ENCODE data around the gene SLC6A16.

Gene SLC6A16

GRCh38 chr19:49357186-49357585 lies 32.2 kb upstream of the SLC6A16 start:
- 96% methylated on average over 9 of the region's 9 CpGs for WGBS
- no peak for DNase-seq

DNA sequence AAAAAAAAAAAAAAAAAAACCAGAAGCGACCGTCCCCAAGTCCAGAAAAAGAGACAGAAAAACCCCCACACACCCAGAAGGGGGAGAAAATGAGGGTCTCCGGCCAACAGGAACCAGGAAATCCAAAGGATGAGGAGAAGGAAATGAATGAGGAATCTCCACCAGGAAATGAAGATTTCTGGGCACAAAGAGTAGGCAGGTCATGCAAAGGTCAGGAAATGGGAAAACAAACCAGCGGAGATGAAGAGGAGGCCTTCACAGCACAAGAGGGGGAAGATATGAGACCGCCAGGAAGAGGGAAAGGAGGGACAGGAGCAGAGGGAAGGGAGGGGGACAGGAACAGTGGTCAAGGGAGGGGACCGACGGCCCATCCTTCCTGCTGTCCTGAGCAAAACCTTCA lies 31.4 kb upstream of the SLC6A16 start:
- WGBS = 70% methylated on average over 4 of the region's 7 CpGs
- no peak for DNase-seq
- Histone ChIP-seq H3K4ac (ENCODE audit: low read depth in 1 of 2, low read length in 2 of 2) (no peak overlapping the region), H3K79me1 (replicated peaks; ENCODE audit: low read length, poor library complexity, severe bottlenecking) (peaks cover 44% of the 10 kb centered on the region), H3K9me3 (ENCODE audit: control insufficient read depth, low read length) (no peaks in the 10 kb centered on the region), H3K9ac (ENCODE audit: low read length) (no peak overlapping the region), H3K23ac (ENCODE audit: low read length in 2 of 2) (no peak overlapping the region), H4K8ac (ENCODE audit: low read length) (no peak overlapping the region), H2AK5ac (ENCODE audit: low read length, severe bottlenecking) (no peak overlapping the region), H3K36me3 (ENCODE audit: control insufficient read depth in 1 of 2, insufficient read depth in 2 of 2, low read depth in 1 of 2, low read length in 2 of 2) (peaks cover 34 to 81% of the 10 kb centered on the region in 2 experiments), H2AFZ (ENCODE audit: low read depth, low read length) (no peak overlapping the region), H3K14ac (ENCODE audit: low read length in 2 of 2) (peak overlapping the region in 1 of 2 experiments; percentile 42), H3K4me2 (ENCODE audit: low read length, poor library complexity, severe bottlenecking) (no peak overlapping the region), H3K4me1 (ENCODE audit: control insufficient read depth, insufficient read depth, low read depth, low read length) (peaks cover 24% of the 10 kb centered on the region), H4K91ac (ENCODE audit: low read length) (peak overlapping the region; percentile 20), H2BK5ac (ENCODE audit: low read depth, low read length, poor library complexity, severe bottlenecking) (no peak overlapping the region), H3K18ac (ENCODE audit: low read depth in 1 of 2, low read length in 2 of 2) (peak overlapping the region in 1 of 2 experiments; percentile 44), H2BK12ac (ENCODE audit: low read length in 2 of 2) (no peak overlapping the region), H2BK120ac (ENCODE audit: low read depth, low read length) (no peak overlapping the region), H2BK15ac (ENCODE audit: low read depth, poor library complexity, severe bottlenecking) (no peak overlapping the region), H3K27me3 (ENCODE audit: control insufficient read depth in 1 of 2, insufficient read depth in 1 of 2, low read length in 2 of 2) (no peaks in the 10 kb centered on the region), H3K27ac (ENCODE audit: low read length, poor library complexity, severe bottlenecking) (no peak overlapping the region), H3K4me3 (ENCODE audit: insufficient read depth in 1 of 2, low read depth in 1 of 2, low read length in 2 of 2) (no peak overlapping the region)

More at GRCh38 chr19:49357186-49357585, 32.2 kb upstream of the SLC6A16 start:
- H3K27me3 ChIP-seq (ENCODE audit: control insufficient read depth in 1 of 2, insufficient read depth in 1 of 2, low read length in 2 of 2) = no peaks in the 10 kb centered on the region
- peaks cover 41% of the 10 kb centered on the region for H3K79me1 ChIP-seq (replicated peaks; ENCODE audit: low read length, poor library complexity, severe bottlenecking)
- no peak overlapping the region for H4K8ac ChIP-seq (ENCODE audit: low read length)
- no peak overlapping the region for H3K23ac ChIP-seq (ENCODE audit: low read length in 2 of 2)
- H3K36me3 ChIP-seq (ENCODE audit: control insufficient read depth in 1 of 2, insufficient read depth in 2 of 2, low read depth in 1 of 2, low read length in 2 of 2) = peaks cover 32 to 75% of the 10 kb centered on the region in 2 experiments
- no peak overlapping the region for H3K4ac ChIP-seq (ENCODE audit: low read depth in 1 of 2, low read length in 2 of 2)
- no peak overlapping the region for H3K4me2 ChIP-seq (ENCODE audit: low read length, poor library complexity, severe bottlenecking)
- H3K4me3 ChIP-seq (ENCODE audit: insufficient read depth in 1 of 2, low read depth in 1 of 2, low read length in 2 of 2) = no peak overlapping the region
- no peak overlapping the region for H3K27ac ChIP-seq (ENCODE audit: low read length, poor library complexity, severe bottlenecking)
- H3K9ac ChIP-seq (ENCODE audit: low read length) = no peak overlapping the region
- no peak overlapping the region for H4K91ac ChIP-seq (ENCODE audit: low read length)
- no peak overlapping the region for H2AFZ ChIP-seq (ENCODE audit: low read depth, low read length)
- H2BK120ac ChIP-seq (ENCODE audit: low read depth, low read length) = no peak overlapping the region
- H3K9me3 ChIP-seq (ENCODE audit: control insufficient read depth, low read length) = no peaks in the 10 kb centered on the region
- no peak overlapping the region for H2AK5ac ChIP-seq (ENCODE audit: low read length, severe bottlenecking)
- no peak overlapping the region for H3K18ac ChIP-seq (ENCODE audit: low read depth in 1 of 2, low read length in 2 of 2)
- H2BK5ac ChIP-seq (ENCODE audit: low read depth, low read length, poor library complexity, severe bottlenecking) = no peak overlapping the region
- peaks cover 24% of the 10 kb centered on the region for H3K4me1 ChIP-seq (ENCODE audit: control insufficient read depth, insufficient read depth, low read depth, low read length)
- H2BK12ac ChIP-seq (ENCODE audit: low read length in 2 of 2) = no peak overlapping the region
- H3K14ac ChIP-seq (ENCODE audit: low read length in 2 of 2) = no peak overlapping the region
- H2BK15ac ChIP-seq (ENCODE audit: low read depth, poor library complexity, severe bottlenecking) = no peak overlapping the region

- no peak overlapping the region for H2BK120ac ChIP-seq (ENCODE audit: low read depth, low read length)
- no peak overlapping the region for H3K14ac ChIP-seq (ENCODE audit: low read length in 2 of 2)
- no peaks in the 10 kb centered on the region for H3K27me3 ChIP-seq (ENCODE audit: control insufficient read depth in 1 of 2, insufficient read depth in 1 of 2, low read length in 2 of 2)
- no peak overlapping the region for H3K18ac ChIP-seq (ENCODE audit: low read depth in 1 of 2, low read length in 2 of 2)
- no peaks in the 10 kb centered on the region for H3K9me3 ChIP-seq (ENCODE audit: control insufficient read depth, low read length)
- peaks cover 47% of the 10 kb centered on the region for H3K79me1 ChIP-seq (replicated peaks; ENCODE audit: low read length, poor library complexity, severe bottlenecking)
- H3K27ac ChIP-seq (ENCODE audit: low read length, poor library complexity, severe bottlenecking) = no peak overlapping the region
- H2BK15ac ChIP-seq (ENCODE audit: low read depth, poor library complexity, severe bottlenecking) = no peak overlapping the region
- H3K36me3 ChIP-seq (ENCODE audit: control insufficient read depth in 1 of 2, insufficient read depth in 2 of 2, low read depth in 1 of 2, low read length in 2 of 2) = peaks cover 39 to 86% of the 10 kb centered on the region in 2 experiments
- no peak overlapping the region for H3K23ac ChIP-seq (ENCODE audit: low read length in 2 of 2)
- H4K8ac ChIP-seq (ENCODE audit: low read length) = no peak overlapping the region
- no peak overlapping the region for H2BK5ac ChIP-seq (ENCODE audit: low read depth, low read length, poor library complexity, severe bottlenecking)
- no peak overlapping the region for H4K91ac ChIP-seq (ENCODE audit: low read length)
- H3K4ac ChIP-seq (ENCODE audit: low read depth in 1 of 2, low read length in 2 of 2) = no peak overlapping the region
- H3K4me1 ChIP-seq (ENCODE audit: control insufficient read depth, insufficient read depth, low read depth, low read length) = peaks cover 24% of the 10 kb centered on the region
- no peak overlapping the region for H2BK12ac ChIP-seq (ENCODE audit: low read length in 2 of 2)
- no peak overlapping the region for H3K4me3 ChIP-seq (ENCODE audit: insufficient read depth in 1 of 2, low read depth in 1 of 2, low read length in 2 of 2)
- H3K4me2 ChIP-seq (ENCODE audit: low read length, poor library complexity, severe bottlenecking) = no peak overlapping the region
- H3K9ac ChIP-seq (ENCODE audit: low read length) = no peak overlapping the region
- no peak for DNase-seq
- 93% methylated on average over 7 of the region's 12 CpGs for WGBS
- no peak overlapping the region for H2AFZ ChIP-seq (ENCODE audit: low read depth, low read length)
- no peak overlapping the region for H2AK5ac ChIP-seq (ENCODE audit: low read length, severe bottlenecking)
Measured at GRCh38 chr19:49355909-49356353, 30.9 kb upstream of the SLC6A16 start.

- no peak overlapping the region for H3K18ac ChIP-seq (ENCODE audit: low read depth in 1 of 2, low read length in 2 of 2)
- no peak overlapping the region for H3K23ac ChIP-seq (ENCODE audit: low read length in 2 of 2)
- H3K4ac ChIP-seq (ENCODE audit: low read depth in 1 of 2, low read length in 2 of 2) = no peak overlapping the region
- H2BK12ac ChIP-seq (ENCODE audit: low read length in 2 of 2) = no peak overlapping the region
- no peak overlapping the region for H3K27ac ChIP-seq (ENCODE audit: low read length, poor library complexity, severe bottlenecking)
- no peak overlapping the region for H2BK5ac ChIP-seq (ENCODE audit: low read depth, low read length, poor library complexity, severe bottlenecking)
- no peaks in the 10 kb centered on the region for H3K9me3 ChIP-seq (ENCODE audit: control insufficient read depth, low read length)
- H2AK5ac ChIP-seq (ENCODE audit: low read length, severe bottlenecking) = no peak overlapping the region
- H2BK15ac ChIP-seq (ENCODE audit: low read depth, poor library complexity, severe bottlenecking) = no peak overlapping the region
- peaks cover 57% of the 10 kb centered on the region for H3K79me1 ChIP-seq (replicated peaks; ENCODE audit: low read length, poor library complexity, severe bottlenecking)
- H3K14ac ChIP-seq (ENCODE audit: low read length in 2 of 2) = no peak overlapping the region
- no peak for DNase-seq
- H3K36me3 ChIP-seq (ENCODE audit: control insufficient read depth in 1 of 2, insufficient read depth in 2 of 2, low read depth in 1 of 2, low read length in 2 of 2) = peaks cover 49 to 93% of the 10 kb centered on the region in 2 experiments
- H4K8ac ChIP-seq (ENCODE audit: low read length) = no peak overlapping the region
- H3K27me3 ChIP-seq (ENCODE audit: control insufficient read depth in 1 of 2, insufficient read depth in 1 of 2, low read length in 2 of 2) = no peaks in the 10 kb centered on the region
- H2AFZ ChIP-seq (ENCODE audit: low read depth, low read length) = no peak overlapping the region
- no peaks in the 10 kb centered on the region for H3K4me1 ChIP-seq (ENCODE audit: control insufficient read depth, insufficient read depth, low read depth, low read length)
- H3K4me3 ChIP-seq (ENCODE audit: insufficient read depth in 1 of 2, low read depth in 1 of 2, low read length in 2 of 2) = no peak overlapping the region
- 97% methylated on average over 1 of the region's 2 CpGs for WGBS
- no peak overlapping the region for H4K91ac ChIP-seq (ENCODE audit: low read length)
- no peak overlapping the region for H3K9ac ChIP-seq (ENCODE audit: low read length)
- no peak overlapping the region for H3K4me2 ChIP-seq (ENCODE audit: low read length, poor library complexity, severe bottlenecking)
- H2BK120ac ChIP-seq (ENCODE audit: low read depth, low read length) = no peak overlapping the region
Measured at GRCh38 chr19:49349567-49349966, 24.6 kb upstream of the SLC6A16 start.
